Mammary epithelial cell (primary cell): Measurements from ENCODE around the gene SCYGR4.

Experiments
- CTCF ChIP-seq, 2 donors: IDR thresholded peaks in 1 of 2; conservative IDR thresholded peaks in 1 of 2; 2 replicates each; pipeline ENCODE4 v1.5.1; 2011 to 2012; ENCODE audit warnings: inconsistent platforms in 2 of 2, low read length in 2 of 2, mild to moderate bottlenecking in 2 of 2, control low read depth in 1 of 2, low read depth in 1 of 2; ENCODE audit not compliant: insufficient read depth in 1 of 2; ENCODE audit errors: extremely low read depth in 1 of 2
- EZH2 ChIP-seq: IDR thresholded peaks from 2 replicates; pipeline ENCODE4 v1.6.1; 2012; ENCODE audit warnings: low read length, inconsistent platforms, borderline replicate concordance

- TF ChIP-seq CTCF (conservative IDR thresholded peaks at IDR 0.05 in 1 of 2, IDR thresholded peaks at IDR 0.05 in 1 of 2; ENCODE audit: extremely low read depth in 1 of 2, insufficient read depth in 1 of 2, low read depth in 1 of 2, low read length in 2 of 2) (no peak), EZH2 (no peak)
Observed at GRCh38 chr2:227665189-227665940, 48.1 kb downstream of the SCYGR4 start.
